NCI-H1436 (cell line): ENCODE results near the gene TAAR8.
"Not testable (repeated sequence)": the region's sequence is repeated elsewhere in the genome, so short reads cannot be mapped to it uniquely, and the experiment has no call there.

Experiments used
- DNase-seq: peaks from one replicate; lab custom pipeline; 2025; lab: John Stamatoyannopoulos, UW

TAAR8 gene

GRCh38 chr6:132552372-132552771 lies at the start of gene TAAR8:
TAAR8 (plus strand) TSS chr6:132552672; CDS start chr6:132552693, 21 bp downstream.
- no peak for DNase-seq

GRCh38 chr6:132504757-132505156 lies 47.7 kb upstream of the TAAR8 start:
- DNase-seq, result no peak

GRCh38 chr6:132505158-132505557 lies 47.3 kb upstream of the TAAR8 start:
- no peak for DNase-seq

- DNase-seq, result no peak
Observed at GRCh38 chr6:132506461-132506860, 46.0 kb upstream of the TAAR8 start.

GRCh38 chr6:132506869-132507808 lies 45.3 kb upstream of the TAAR8 start:
- DNase-seq, result no peak

- no peak for DNase-seq
Observed at GRCh38 chr6:132511210-132511830, 41.2 kb upstream of the TAAR8 start.

GRCh38 chr6:132511831-132512220 lies 40.6 kb upstream of the TAAR8 start:
- no peak for DNase-seq

- no peak for DNase-seq
Observed at GRCh38 chr6:132512342-132512637, 40.2 kb upstream of the TAAR8 start.

GRCh38 chr6:132512638-132513632 lies 39.5 kb upstream of the TAAR8 start, which contains the start of gene STX7:
STX7 (minus strand) TSS chr6:132513116; CDS start chr6:132503530, 9,586 bp downstream.
- peak; percentile 81 for DNase-seq

GRCh38 chr6:132513831-132514545 lies 38.5 kb upstream of the TAAR8 start:
- DNase-seq, result no peak

- DNase-seq, result no peak
Observed at GRCh38 chr6:132515386-132515785, 37.1 kb upstream of the TAAR8 start.

- DNase-seq, result no peak
Observed at GRCh38 chr6:132520953-132521352, 31.5 kb upstream of the TAAR8 start.

GRCh38 chr6:132524646-132525045 lies 27.8 kb upstream of the TAAR8 start:
- DNase-seq, result no peak

GRCh38 chr6:132525866-132526265 lies 26.6 kb upstream of the TAAR8 start:
- no peak for DNase-seq

- DNase-seq, result no peak
Observed at GRCh38 chr6:132526461-132526860, 26.0 kb upstream of the TAAR8 start.

- DNase-seq, result peak; percentile 43
Observed at GRCh38 chr6:132527791-132528190, 24.7 kb upstream of the TAAR8 start.

GRCh38 chr6:132530293-132530974 lies 22.0 kb upstream of the TAAR8 start:
- DNase-seq, result peak; percentile 50

GRCh38 chr6:132534546-132534945 lies 17.9 kb upstream of the TAAR8 start:
- not testable (repeated sequence) for DNase-seq

- no peak for DNase-seq
Observed at GRCh38 chr6:132537145-132537544, 15.3 kb upstream of the TAAR8 start.

GRCh38 chr6:132537977-132538376 lies 14.5 kb upstream of the TAAR8 start, which contains the start of gene TAAR9:
TAAR9 (plus strand) TSS chr6:132538277; CDS start chr6:132538290, 13 bp downstream.
- no peak for DNase-seq

GRCh38 chr6:132544826-132545225 lies 7.6 kb upstream of the TAAR8 start:
- no peak for DNase-seq
